ENCODE data around the gene PYHIN1. TPM values are rescaled to one million over a fixed set of nuclear protein-coding genes. Genes with fewer than 3 reads are reported as not detected.

Gene PYHIN1
- total and polyA plus RNA-seq, 2 of the 4 experiments (the other 2 are of a cell fraction): not detected

DNA sequence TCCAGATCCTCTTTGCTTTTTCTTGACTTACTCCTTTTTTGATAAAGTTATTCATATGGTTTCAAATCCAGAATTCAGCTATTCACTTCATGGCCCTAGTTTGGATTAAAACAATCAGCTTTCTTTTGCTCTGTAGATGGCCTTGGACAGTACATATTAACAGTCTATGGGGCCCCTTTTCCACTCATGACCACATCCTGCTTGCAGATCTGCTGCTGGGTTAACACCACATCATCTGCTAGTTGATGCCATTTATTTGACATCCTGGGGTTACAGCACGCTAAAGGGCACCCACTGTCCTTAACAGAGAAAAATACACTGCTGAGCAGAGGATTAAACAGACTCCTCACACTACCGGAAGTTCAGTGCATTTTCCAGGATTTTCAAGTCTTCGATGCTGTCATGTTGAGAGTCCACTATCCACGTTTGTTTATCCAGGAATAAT, 77.4 kb downstream of the PYHIN1 start:
- dilution Hi-C loops (cut with HindIII; ENCODE audit: low sequenced_read_pairs, unreplicated experiment) (no loop called here), intact Hi-C loops (cut with micrococcal nuclease) (loop anchor here (1.0 kb wide), 1 partner anchor 8 kb away; no protein-coding TSS in a partner anchor), in situ Hi-C loops (cut with MboI; ENCODE audit: low sequenced_read_pairs) (loop anchor here (10.0 kb wide), 1 partner anchor 1044 kb away; no protein-coding TSS in a partner anchor)
- Histone ChIP-seq H2BK120ac (ENCODE audit: low read depth, low read length) (peak overlapping the region; percentile 82), H2AK9ac (replicated peaks; ENCODE audit: low read depth, low read length, poor library complexity) (no peak overlapping the region), H3K4ac (ENCODE audit: low read depth, low read length) (peak overlapping the region; percentile 24), H3K4me1 (ENCODE audit: control insufficient read depth, insufficient read depth, low read length) (peaks cover 13% of the 10 kb centered on the region), H3K9me1 (ENCODE audit: insufficient read depth, low read length) (0 out of 2 replicates have a peak, but pooled peaks cover 3% of the 10 kb centered on the region), H2BK5ac (ENCODE audit: low read depth, low read length, poor library complexity, severe bottlenecking) (peak overlapping the region; percentile 99), H2BK20ac (ENCODE audit: low read depth, low read length) (peak overlapping the region; percentile 23), H3K9me3 (ENCODE audit: control insufficient read depth, insufficient read depth, low read length) (no peaks in the 10 kb centered on the region), H3K9ac (ENCODE audit: low read depth, low read length) (no peak overlapping the region), H3K4me2 (ENCODE audit: low read depth, low read length) (peak overlapping the region; percentile 13; the same call in 1 of the 2 replicates), H4K20me1 (ENCODE audit: insufficient read depth, low read length) (no peaks in the 10 kb centered on the region), H2AK5ac (ENCODE audit: low read depth, low read length) (peak overlapping the region; percentile 54; the same call in 1 of the 2 replicates), H3K14ac (replicated peaks; ENCODE audit: low read depth, low read length) (peak overlapping the region; percentile 19), H3K27me3 (ENCODE audit: control insufficient read depth, insufficient read depth, low read length) (no peaks in the 10 kb centered on the region), H3K18ac (ENCODE audit: low read depth, low read length) (peak overlapping the region; percentile 96), H4K8ac (ENCODE audit: low read depth in 2 of 2, low read length in 2 of 2) (peak overlapping the region; percentile 37 to 87), H3K27ac (ENCODE audit: insufficient read depth, low read length) (peak overlapping the region; percentile 96; the same call in 1 of the 2 replicates), H3K79me1 (ENCODE audit: low read depth in 1 of 2, low read length in 2 of 2) (peaks cover 0 to 8% of the 10 kb centered on the region in 2 experiments; a peak in 2 of 4 replicates), H4K5ac (ENCODE audit: low read depth, low read length) (peak overlapping the region; percentile 95), H3K36me3 (ENCODE audit: control insufficient read depth, insufficient read depth, low read length) (no peaks in the 10 kb centered on the region; the same call in 1 of the 2 replicates), H3K4me3 (ENCODE audit: insufficient read depth, low read depth, low read length) (no peak overlapping the region), H4K91ac (ENCODE audit: insufficient read depth, low read depth, low read length) (peak overlapping the region; percentile 55), H3K23ac (ENCODE audit: low read depth, low read length) (0 out of 2 replicates have a peak overlapping the region, but pooled peaks have one; percentile 4), H3K56ac (ENCODE audit: extremely low read depth, insufficient read depth, low read length) (no peak overlapping the region), H2AFZ (replicated peaks; ENCODE audit: low read length, poor library complexity) (peak overlapping the region; percentile 46), H2BK15ac (ENCODE audit: low read depth, low read length) (peak overlapping the region; percentile 10; the same call in 2 of the 3 replicates)
- TF ChIP-seq MXI1 (IDR thresholded peaks at IDR 0.05; ENCODE audit: borderline replicate concordance, low read depth, low read length) (no peak), NFE2L2 (IDR thresholded peaks at IDR 0.05; ENCODE audit: low read depth, low read length) (no peak), CEBPB (IDR thresholded peaks at IDR 0.05; ENCODE audit: low read depth, low read length) (no peak), MAFK (IDR thresholded peaks at IDR 0.05; ENCODE audit: low read depth, low read length) (no peak), RCOR1 (IDR thresholded peaks at IDR 0.05; ENCODE audit: insufficient replicate concordance, low read length) (no peak), FOS (IDR thresholded peaks at IDR 0.05; ENCODE audit: low read depth, low read length) (no peak)
- TF ChIP-seq, protein P1, sequence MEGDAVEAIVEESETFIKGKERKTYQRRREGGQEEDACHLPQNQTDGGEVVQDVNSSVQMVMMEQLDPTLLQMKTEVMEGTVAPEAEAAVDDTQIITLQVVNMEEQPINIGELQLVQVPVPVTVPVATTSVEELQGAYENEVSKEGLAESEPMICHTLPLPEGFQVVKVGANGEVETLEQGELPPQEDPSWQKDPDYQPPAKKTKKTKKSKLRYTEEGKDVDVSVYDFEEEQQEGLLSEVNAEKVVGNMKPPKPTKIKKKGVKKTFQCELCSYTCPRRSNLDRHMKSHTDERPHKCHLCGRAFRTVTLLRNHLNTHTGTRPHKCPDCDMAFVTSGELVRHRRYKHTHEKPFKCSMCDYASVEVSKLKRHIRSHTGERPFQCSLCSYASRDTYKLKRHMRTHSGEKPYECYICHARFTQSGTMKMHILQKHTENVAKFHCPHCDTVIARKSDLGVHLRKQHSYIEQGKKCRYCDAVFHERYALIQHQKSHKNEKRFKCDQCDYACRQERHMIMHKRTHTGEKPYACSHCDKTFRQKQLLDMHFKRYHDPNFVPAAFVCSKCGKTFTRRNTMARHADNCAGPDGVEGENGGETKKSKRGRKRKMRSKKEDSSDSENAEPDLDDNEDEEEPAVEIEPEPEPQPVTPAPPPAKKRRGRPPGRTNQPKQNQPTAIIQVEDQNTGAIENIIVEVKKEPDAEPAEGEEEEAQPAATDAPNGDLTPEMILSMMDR (conservative IDR thresholded peaks at IDR 0.05; ENCODE audit: low read depth, low read length): no peak
- no CpG with 5 or more reads among the region's 4 CpGs for WGBS, 2 experiments (ENCODE audit: extremely low coverage in 2 of 2, insufficient read length in 1 of 2)
- ChIA-PET CTCF (no interaction called here), POLR2A (ENCODE audit: unreplicated experiment) (no interaction called here)
- no TSS peak for BruUV-seq (replicated peaks)
- DNase-seq (peak; percentile 16), ATAC-seq (ENCODE audit: low read depth) (no peak)
